Spleen (tissue), 7 donors: ENCODE data around the gene DOCK6.

Experiments used
- POLR2A ChIP-seq, 3 donors: fragments of 450-650 bp; IDR thresholded peaks; one replicate each; pipeline ENCODE4 v1.5.1; 2017; ENCODE audit warnings: antibody characterized with exemption in 3 of 3, mild to moderate bottlenecking in 1 of 3
- POLR2AphosphoS5 ChIP-seq, 3 donors: sonication (generic); formaldehyde crosslinking; IDR thresholded peaks; one replicate each; pipeline ENCODE4 v1.5.1; 2017; ENCODE audit warnings: antibody characterized with exemption in 3 of 3
- TF ChIP-seq, protein P1 (sequence below), 11 experiments: fragments of 200-600 bp in 7 of 11; fragments of 450-650 bp in 4 of 11; sonication (generic) in 4 of 11; IDR thresholded peaks in 8 of 11; conservative IDR thresholded peaks in 3 of 11; 1 replicate in 7 of 11; 2 replicates in 4 of 11; pipeline versions ENCODE4 v1.4.0 to v1.8.0; 2016 to 2021; ENCODE audit warnings: antibody characterized with exemption in 11 of 11, inconsistent platforms in 4 of 11, mild to moderate bottlenecking in 1 of 11
- donor health status: DM: no; HTN: no; CAD: no; lungs with moderate emphysema.
- donor health status: DM: no; HTN: no; CAD: no.
- donor health status: DM: no; HTN: no; CAD: no.

DNA sequence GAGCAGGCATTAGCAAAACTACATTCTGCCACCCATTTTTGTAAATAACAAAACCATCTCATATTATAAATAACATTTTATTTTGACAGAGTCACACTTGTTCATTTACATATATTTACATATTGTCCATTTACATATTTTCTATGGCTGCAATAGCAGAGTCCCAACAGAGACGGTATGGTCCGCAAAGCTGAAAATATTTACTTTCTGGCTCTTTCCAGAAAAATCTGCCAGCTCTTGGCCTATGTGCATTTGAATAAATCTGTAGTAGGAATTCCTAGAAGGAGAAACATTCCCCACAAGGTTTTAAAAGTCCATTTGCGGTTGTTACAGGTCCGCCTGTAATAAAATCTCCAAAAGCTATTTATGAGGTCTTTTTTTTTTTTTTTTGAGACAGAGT, 27.9 kb upstream of the DOCK6 start:
- no peak for TF ChIP-seq POLR2A (IDR thresholded peaks at IDR 0.05)
- TF ChIP-seq, protein P1, sequence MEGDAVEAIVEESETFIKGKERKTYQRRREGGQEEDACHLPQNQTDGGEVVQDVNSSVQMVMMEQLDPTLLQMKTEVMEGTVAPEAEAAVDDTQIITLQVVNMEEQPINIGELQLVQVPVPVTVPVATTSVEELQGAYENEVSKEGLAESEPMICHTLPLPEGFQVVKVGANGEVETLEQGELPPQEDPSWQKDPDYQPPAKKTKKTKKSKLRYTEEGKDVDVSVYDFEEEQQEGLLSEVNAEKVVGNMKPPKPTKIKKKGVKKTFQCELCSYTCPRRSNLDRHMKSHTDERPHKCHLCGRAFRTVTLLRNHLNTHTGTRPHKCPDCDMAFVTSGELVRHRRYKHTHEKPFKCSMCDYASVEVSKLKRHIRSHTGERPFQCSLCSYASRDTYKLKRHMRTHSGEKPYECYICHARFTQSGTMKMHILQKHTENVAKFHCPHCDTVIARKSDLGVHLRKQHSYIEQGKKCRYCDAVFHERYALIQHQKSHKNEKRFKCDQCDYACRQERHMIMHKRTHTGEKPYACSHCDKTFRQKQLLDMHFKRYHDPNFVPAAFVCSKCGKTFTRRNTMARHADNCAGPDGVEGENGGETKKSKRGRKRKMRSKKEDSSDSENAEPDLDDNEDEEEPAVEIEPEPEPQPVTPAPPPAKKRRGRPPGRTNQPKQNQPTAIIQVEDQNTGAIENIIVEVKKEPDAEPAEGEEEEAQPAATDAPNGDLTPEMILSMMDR (IDR thresholded peaks at IDR 0.05 in 8 of 11, conservative IDR thresholded peaks at IDR 0.05 in 3 of 11) = no peak
- TF ChIP-seq POLR2AphosphoS5 (IDR thresholded peaks at IDR 0.05) = no peak
